HL-60/S4 treated with phorbol 12-myristate 13-acetate at 8.2 ng/mL for 4 days and 3 days (cell line): ENCODE results near the gene RPS4Y1.
"Not testable (repeated sequence)": the region's sequence is repeated elsewhere in the genome, so short reads cannot be mapped to it uniquely, and the experiment has no call there.

Source experiments
- in situ Hi-C: fragments of 300-500 bp; cut with MboI; formaldehyde crosslinking; loops from 2 replicates; pipeline ENCODE4 v1.15.0; 2022; ENCODE audit warnings: low sequenced_read_pairs

The RPS4Y1 gene

DNA sequence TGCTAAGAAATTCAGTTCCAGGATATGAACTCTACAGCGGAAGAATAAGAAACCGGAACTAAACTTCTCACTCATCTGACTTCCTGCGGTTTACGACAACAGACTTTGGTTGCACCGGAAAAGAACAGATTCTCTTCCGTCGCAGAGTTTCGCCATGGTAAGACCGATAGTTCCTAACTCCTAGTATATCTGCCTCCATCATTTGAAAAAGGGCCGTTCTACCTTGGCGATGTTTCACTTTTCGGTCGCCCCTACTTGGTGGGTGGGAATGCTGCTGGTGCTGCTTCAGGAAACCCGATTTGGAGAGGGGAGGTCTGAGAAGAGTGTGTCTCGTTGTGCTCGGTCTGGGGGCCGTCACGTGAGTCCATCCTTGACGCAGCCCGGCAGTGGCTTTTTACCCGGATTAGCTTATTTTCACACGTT, at the start of gene RPS4Y1:
TSS of gene RPS4Y1 (plus strand) at position 132 of the 423 bp plus-strand sequence. CDS start at position 155, 23 bp downstream.
- in situ Hi-C loops = no loop called here

DNA sequence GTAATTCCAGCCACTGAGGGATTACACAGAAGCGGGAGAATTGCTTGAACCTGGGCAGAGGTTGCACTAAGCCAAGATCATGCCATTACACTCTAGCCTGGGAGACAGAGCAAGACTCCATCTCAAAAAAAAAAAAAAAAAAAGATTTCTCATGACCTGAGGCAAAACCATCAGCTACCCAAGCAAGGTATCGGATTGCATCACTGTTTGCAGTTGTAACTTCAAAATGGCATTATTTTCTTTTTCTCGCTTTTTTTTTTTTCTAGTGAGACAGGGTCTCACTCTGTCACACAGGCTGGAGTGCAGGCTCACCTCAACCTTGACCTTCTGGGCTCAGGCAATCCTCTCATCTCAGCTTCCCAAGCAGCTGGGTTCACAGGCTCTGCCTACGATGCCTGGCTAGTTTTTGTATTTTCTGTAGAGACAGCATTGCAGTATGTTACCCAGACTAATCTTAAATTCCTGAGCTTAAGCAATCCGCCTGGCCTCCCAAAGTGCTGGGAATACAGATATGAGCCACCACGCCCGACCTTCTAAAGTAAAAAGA, 44.4 kb upstream of the RPS4Y1 start:
- in situ Hi-C loops = no loop called here

DNA sequence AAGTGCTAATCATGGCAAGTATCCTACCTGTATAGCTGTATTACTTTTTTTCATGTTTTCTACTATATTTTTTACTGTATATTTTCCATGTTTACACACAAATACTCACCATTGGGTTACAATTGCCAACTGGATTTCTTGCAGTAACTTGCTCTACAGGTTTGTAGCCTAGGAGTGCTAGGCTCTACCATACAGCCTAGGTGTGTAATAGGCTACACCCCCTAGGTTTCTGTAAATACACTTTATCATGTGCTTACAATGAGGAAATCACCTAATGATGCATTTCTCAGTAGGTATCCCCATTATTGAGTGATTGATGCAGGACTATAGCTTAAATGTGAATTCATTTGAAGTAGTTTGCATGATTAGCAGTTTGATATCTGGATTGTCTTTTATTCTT, 43.4 kb upstream of the RPS4Y1 start:
- in situ Hi-C loops = no loop called here

DNA sequence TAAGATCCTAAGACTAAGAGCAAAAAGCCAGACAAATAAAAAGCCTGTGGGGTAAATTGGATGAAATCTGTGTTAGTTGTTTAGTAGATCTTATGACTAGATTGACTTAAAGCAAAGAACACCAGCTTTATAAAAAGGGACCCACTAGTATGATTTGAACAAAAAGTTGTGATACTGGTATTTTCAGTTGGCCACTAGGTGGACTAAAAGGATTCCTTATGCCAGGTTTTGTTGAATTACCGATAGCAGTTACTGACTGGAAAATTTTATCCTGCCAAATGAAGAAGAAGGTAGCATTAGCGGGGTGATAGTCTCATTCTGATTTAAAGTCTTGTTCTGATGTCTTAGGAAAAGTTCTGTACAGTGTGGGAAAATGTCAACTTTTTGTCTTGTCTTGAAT, 41.2 kb upstream of the RPS4Y1 start:
- in situ Hi-C loops = no loop called here

DNA sequence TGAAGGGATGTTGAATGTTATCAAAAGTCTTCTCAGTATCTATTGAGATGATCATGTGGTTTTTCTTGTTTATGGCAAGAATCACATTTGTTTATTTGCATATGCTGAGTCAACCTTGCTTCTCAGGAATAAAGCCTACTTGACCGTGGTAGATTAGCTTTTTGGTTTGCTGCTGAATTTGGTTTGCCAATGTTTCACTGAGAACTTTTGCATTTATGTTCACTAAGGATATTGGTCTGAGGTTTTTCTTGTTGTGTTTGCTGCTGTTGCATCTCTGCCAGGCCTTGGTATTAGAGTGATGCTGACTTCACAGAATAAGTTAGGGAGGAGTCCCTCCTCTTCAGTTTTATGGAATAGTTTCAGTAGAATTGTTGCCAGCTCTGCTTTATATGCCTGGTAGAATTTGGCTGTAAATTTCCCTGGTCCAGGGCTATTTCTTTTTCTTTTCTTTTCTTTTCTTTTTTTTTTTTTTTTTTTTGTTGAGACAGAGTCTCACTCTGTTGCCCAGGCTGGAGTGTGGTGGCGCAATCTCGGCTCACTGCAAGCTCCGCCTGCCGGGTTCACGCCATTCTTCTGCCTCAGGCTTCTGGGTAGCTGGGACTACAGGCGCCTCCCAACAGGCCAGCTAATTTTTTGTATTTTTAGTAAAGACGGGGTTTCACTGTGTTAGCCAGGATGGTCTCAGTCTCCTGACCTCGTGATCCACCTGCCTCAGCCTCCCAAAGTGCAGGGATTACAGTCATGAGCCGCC, 24.1 kb upstream of the RPS4Y1 start:
- in situ Hi-C loops = not testable (repeated sequence)

DNA sequence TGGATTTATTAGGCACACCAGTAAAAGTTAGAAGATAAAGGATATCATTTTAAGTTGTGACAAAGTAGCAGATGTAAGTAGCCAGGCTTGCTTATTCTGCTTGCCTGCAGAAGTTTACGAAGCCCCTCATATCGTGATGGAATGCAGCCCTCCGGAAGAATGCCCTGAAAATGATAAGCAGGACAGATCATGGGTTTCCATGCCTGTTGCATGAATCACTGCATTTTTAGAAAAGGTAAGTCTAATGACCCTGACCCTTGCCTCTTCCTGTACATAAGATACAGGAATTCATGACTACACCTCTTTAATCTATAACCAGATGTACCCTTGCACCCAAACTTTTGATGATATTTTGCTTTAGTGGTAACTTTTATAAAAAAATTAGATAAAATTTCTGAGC, 16.9 kb upstream of the RPS4Y1 start:
- in situ Hi-C loops = no loop called here

DNA sequence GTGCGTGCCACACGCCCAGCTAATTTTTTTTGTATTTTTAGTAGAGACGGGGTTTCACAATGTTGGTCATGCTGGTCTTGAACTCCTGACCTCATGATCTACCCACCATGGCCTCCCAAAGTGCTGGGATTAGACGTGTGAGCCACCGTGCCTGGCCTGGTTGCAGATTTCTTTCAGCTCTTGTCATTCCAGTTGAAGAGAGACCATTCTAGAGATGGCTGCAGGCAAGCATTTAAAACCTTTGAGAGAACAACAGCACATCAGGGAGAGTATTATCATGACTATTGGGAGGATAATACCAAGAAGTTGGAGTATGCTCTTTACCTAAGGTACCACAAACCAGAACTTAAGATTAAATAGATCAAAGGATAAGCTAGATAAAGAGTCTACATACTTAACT, 12.9 kb upstream of the RPS4Y1 start:
- in situ Hi-C loops = no loop called here

DNA sequence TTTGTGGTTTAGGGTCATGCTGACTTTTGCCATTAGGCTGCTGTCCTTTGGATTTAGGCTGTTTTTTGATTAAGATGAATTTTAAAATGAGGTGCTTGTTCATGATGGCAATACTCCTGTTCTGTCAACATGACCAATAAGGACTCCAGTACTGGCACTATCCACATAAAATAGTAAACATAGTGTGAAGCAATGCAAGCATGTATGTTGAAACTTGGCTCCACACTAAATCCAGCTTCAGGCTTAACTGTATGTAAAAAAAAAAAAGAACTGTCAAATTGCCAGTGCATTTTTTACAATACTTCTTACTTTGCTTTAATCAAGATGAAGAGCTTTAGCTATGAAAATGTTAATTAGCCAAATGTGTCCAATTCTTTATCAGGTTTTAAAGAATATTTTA, 6.2 kb upstream of the RPS4Y1 start:
- in situ Hi-C loops = no loop called here

DNA sequence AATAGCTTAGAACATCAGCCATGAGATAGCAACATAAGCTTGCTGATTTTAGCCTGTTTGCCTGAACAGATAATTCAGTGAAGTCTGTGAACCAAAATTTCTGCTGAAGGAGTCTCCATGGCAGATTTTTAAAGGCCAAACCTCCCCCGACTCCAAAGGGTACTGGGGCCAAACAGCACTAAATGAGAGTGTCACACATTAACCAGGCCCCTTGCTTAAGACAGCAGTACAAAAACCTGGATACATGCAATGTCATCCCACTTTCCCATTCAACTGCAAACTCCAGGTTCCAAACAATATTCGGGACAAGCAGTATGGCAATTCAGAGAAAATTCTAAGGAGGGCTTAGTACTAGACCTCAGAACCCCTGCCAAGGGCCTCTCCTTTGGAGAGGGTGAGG, 4.3 kb upstream of the RPS4Y1 start:
- in situ Hi-C loops = no loop called here

DNA sequence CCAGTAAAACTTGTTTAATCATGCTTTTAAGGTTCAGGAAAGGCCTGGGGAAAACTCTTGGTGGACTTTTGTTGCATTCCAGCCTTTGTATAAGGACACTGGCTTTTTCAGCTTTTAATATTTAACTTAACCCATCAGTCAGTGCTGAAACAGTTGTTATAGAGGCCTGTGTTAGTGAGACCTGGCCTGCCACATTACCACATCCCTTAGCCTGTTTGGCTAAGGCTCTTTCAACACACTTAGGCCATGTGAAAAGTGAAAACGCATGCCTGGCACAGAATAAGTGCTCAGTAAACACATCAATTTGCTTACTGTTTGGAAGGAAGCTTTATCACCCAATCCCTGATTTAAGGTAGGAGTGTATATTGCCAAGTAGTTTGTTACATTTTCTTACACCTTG, 3.5 kb upstream of the RPS4Y1 start:
- in situ Hi-C loops = no loop called here

DNA sequence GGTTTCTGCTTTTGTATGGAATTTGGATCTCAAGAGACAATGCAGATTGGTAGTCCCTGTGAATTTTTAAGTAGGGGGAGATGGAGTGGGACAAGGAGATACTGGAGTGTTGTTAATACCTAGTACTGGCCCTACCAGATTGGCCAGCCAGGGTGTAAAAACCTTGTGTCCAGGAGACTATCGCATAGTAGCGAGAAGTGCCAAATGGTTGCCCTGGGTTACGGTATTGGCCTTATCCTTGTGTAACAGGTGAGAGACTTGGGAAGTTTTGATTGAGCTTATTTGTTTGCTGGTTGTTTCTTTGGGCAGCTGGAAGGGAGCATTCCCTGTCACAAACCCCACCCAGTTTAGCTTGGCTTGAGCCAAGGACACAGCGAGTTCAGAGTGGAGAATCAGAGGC, 5.4 kb downstream of the RPS4Y1 start:
- in situ Hi-C loops = no loop called here

DNA sequence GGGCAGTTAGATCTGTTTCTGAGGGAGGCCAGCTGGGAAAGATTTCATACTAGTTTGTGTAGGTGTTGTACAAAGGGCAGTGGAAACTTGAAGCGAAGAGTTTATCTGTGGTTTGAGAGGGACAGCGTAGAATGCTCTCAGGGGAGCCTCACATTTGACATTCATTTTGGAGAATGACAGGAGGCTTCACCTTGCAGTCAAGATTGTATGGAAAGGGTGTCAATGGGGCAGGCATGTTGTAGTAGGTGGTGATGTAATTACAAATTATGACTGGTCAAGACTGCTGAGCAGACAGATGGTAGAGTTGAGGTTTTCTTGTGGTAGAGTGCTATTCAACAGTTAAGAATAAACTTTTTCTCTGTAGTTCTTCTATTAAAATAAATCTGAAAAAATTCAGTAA, 7.0 kb downstream of the RPS4Y1 start:
- in situ Hi-C loops = no loop called here

DNA sequence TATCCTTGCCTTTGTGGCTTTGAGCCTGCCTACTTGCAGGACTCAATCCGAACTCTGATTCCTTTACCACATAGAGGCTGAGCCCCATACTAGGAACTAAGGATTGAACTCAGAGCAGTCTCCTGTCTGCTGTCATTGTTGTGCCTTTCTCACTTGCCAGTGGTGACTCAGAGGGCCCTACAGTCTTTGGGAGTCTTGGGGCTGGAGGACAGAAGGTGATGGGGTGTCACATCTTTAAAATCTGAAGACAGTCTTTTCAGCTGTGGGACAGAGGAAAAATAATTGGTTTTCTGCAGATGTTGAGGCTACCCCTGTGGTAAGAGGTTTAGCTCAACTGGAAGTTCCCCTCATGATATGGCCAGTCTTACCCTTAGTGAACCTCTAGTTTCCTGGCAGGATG, 8.0 kb downstream of the RPS4Y1 start:
- in situ Hi-C loops = no loop called here

DNA sequence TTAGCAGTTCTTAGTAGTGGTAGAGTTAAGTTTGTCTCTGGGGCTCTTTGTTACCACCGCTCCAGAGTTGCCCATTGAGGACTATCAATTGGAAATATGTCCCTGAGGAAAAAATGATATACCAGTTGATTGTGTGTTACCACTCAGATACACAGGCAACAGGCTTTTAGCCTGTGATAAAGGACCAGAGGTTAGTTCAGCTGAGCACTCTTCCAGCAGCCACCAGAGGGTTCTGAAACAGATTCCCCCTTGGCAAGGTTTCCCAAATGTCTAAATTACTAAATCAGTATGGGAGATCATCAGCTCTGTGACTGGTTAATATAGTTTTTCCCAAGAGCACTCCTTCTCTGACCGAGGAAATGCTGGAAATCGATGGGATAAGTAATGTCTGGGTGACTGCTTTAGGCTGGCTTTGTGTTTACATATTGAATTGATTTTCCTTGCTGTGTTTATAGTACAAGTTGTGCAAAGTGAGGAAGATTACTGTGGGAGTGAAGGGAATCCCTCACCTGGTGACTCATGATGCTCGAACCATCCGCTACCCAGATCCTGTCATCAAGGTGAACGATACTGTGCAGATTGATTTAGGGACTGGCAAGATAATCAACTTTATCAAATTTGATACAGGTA, 12.9 kb downstream of the RPS4Y1 start:
- in situ Hi-C loops = no loop called here

DNA sequence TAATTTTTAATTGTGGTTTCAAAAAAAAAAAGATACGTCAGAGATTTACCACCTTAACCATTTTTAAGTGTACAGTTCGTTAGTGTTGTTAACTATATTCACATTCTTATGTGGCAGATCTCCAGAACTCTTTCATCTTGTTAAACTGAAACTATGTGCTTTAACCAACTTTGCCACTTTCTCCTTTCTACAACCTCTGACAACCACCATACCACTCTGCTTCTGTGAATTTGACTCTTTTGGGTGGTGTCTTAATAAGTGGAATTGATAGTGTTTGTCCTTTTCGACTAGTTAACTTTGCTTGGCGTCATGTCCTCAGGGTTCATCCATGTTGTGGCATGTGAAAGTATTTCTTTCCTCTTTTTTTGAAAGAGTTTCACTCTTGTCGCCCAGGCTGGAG, 15.7 kb downstream of the RPS4Y1 start:
- in situ Hi-C loops = no loop called here

DNA sequence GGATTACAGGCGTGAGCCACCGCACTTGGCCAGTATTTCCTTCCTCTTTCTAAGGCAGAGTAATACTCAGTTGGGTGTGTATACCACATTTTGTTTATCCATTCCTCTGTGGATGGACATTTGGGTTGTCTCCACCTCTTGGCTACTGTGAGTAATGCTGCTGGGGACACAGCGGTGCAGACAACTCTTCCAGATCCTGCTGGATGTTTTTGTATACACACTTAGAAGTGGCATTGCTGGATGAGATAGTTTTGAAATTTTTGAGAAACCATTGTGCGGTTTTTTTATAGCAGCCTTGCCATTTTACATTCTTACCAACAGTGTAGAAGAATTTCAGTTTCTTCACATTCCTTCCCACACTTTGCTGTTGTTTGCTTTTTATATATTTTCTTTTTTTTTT, 16.3 kb downstream of the RPS4Y1 start:
- in situ Hi-C loops = no loop called here

DNA sequence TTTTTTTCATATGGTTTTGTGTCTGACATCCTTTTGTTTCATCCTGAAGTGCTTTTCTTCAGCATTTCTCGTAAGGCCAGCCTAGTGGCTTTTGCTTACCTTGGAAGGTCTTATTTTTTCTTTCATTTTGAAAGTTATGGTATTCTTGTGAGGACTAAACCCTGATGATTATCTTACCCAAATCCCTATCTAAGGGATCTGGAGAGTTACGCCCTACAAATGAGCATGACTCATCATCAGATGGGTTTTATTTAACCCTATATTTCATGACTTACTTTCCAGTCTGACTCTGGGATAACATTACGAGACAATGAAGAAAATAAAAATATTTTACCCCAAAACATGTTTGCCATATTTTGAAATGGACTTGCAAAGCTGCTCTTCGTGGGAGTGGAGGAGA, 18.4 kb downstream of the RPS4Y1 start:
- in situ Hi-C loops = no loop called here

DNA sequence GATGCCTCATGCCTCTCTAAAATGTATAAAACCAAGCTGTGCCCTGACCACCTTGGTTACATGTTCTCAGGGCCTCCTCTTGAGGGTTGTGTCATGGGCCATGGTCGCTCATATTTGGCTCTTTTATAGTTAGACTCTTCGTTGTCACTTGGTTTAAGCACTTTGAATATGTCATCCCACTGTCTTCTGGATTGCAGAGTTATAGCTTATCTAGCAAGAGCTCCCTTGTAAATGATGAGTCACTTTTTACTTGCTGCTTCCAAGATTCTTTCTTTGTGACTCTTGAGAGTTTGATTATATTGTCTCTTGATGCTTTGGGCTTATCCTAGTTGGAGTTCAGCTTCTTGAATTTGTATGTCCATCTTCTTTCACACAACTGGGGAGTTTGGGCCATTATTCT, 19.1 kb downstream of the RPS4Y1 start:
- in situ Hi-C loops = no loop called here

DNA sequence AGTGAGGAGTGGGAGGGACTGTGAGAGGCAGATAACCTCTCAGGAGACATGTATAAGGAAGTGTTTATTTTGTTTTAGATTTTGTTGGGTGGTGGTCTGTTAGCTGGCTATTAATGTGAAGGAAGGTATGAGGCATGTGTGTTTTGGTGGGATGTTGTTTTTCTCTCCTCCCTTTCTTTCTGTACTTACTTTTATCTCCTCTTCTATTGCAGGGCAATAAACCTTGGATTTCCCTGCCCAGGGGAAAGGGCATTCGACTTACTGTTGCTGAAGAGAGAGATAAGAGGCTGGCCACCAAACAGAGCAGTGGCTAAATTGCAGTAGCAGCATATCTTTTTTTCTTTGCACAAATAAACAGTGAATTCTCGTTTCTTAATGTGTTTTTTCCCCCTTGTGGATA, 25.2 kb downstream of the RPS4Y1 start:
- in situ Hi-C loops = no loop called here

DNA sequence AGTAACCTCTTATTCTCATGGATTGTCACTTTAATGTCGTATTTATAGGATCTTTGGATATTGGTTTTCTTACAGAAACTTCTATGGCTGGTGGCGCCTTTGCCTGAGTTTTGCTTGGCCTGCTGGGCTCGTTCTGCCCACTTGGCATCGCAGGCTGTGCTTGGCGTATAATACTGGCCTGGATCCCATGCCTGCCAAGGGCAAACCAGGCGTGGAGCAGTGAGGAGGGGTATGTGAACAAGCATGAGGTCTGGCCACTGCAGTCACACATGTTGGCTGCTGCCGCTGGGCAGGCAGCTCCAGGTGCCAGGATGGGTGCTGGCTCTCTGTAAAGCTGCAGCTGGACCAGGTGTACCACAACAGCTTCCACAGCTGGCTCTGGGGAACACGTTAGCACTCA, 26.1 kb downstream of the RPS4Y1 start:
- in situ Hi-C loops = no loop called here

DNA sequence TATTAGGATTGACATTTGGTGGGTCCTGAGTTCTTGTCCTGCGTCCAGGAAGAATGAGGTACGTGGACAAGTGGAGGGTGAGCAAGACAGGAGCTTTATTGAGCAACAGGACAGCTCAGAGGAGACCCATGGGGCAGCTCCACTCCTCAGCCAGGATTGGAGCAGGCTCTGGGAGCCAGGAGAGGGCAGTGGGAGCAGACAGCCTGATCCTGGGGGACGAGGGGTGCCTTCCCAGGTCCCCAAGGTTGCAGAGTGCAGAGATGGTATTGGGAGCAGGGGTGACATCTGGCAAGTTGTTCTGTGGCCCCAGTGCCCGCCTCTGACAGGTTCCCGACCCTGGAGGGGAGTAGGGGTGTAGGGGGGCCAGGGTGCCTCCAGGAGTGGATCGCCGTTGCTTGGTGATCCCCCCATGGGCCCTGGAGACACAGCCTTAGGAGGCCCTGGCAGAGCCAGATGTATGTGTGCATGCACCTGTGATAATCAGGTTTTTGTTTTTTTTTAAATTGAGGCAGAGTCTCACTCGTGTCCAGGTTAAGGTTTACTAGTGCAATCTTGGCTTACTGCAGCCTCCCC, 26.7 kb downstream of the RPS4Y1 start:
- in situ Hi-C loops = no loop called here

DNA sequence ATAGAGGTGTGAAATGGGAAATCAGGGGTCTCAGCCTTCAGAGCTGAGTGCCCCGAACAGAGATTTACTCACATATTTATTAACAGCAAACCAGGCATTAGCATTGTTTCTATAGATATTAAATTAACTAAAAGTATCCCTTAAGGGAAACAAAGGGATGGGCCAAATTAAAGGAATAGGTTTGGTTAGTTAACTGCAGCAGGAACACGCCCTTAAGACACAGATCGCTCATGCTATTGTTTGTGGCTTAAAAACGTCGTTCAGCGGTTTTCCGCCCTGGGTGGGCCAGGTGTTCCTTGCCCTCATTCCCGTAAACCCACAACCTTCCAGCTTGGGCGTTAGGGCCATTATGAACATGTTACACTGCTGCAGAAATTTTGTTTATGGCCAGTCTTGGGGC, 30.8 kb downstream of the RPS4Y1 start:
- in situ Hi-C loops = not testable (repeated sequence)
